HG02610 (cell line): ENCODE measurements around the gene PANK2.
"Not testable (repeated sequence)": the region's sequence is repeated elsewhere in the genome, so short reads cannot be mapped to it uniquely, and the experiment has no call there.

Source experiments
- ATAC-seq: cut with Tn5 transposase; IDR thresholded peaks from one replicate; pipeline ENCODE4 v1.9.1; 2021; ENCODE audit warnings: mild to moderate bottlenecking, moderate library complexity; ENCODE audit not compliant: unreplicated experiment

The PANK2 gene

DNA sequence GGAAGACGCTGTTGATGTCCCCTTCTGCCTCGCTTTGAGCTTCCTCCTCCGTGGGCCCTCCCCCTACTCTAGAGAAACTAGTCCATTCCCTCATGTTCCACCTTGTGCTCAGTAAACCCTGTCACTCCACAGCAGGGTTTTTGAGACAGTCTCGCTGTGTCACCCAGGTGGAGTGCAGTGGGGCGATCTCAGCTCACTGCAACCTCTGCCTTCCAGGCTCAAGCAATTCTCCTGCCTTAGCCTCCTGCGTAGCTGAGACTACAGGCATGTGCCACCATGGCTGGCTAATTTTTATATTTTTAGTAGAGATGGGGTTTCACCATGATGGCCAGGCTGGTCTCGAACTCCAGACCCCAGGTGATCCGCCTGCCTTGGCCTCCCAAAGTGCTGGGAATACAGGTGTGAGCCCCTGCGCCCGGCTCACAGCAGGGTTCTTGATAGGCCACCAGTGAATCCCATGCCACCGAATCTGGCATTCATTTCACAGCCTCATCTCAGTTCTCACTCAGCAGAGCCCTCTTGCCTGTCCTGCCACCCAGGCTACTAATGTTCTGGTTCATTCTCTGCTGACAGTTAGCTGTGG is 36.0 kb downstream of the PANK2 start:
- no peak for ATAC-seq

DNA sequence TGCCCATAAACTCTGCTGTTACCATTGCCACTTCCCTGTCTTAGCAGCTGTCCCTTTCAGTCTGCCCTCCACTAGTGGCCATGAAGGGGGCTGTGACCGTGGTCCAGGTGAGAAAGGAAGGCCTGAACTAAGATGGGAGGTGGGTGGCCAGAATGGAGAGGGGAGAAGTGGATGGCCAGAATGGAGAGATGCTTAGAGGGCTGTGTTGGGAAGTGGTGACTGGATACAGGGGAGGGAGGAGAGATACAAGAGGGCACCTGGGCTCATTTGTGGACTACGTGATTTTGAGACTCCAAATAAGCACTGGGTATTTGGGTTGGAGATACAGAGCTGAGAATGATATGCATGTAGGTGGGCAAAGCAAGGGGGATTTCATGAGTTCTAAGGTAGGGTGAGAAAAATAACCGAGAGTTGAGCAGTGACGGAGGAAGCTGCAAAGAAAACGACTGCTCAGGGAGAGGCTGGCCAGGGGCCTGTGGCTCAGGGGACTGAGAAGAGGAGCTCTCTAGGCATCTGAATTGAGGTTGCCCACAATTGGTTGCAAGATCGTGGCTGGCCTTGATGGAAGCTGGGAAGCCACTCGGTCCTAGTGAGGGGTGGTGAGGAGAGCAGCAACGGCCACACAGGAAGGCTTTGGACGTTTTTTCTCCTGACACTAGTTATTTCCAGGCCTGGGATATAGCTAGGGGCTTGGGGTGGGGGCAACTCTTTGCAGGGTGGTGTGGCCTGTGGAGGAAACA is 36.9 kb downstream of the PANK2 start:
- ATAC-seq = no peak

DNA sequence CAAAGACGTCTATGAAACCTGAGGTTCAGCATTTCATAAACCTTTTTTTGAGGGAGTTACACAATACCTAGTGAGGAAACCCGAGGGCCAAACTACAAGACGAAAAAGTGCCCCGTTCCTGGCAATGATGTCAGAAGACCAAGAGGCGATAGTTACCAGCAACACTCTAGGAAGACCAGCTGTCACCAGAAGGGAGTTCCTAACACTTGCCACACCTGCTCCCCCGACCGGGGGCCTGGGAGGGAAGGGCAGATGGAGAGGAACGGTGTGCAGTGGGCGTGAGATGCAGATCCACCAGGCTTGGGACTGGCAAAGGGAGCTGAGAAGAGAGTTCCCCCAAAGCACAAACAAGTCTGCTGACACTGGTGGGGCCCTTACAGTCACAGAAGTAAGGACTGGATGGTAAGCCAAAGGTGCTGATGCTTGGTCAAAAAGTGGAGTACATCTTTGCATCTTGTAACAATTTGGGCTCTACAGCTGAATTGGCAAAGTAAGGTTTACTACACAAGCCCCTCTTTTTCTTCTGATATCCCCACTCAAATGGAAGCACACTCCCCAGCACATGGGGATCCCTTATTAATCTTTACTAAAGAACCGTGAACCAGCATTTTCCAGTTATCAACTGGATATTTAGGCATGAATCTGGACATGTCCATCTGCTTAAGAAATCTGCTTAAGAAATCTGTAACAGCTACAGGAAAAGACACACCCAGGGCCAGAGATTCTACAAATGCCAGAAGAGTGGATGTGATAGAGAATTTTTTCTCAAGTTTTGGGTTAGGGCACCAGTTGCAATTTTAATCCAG is 38.5 kb downstream of the PANK2 start:
- ATAC-seq = no peak

DNA sequence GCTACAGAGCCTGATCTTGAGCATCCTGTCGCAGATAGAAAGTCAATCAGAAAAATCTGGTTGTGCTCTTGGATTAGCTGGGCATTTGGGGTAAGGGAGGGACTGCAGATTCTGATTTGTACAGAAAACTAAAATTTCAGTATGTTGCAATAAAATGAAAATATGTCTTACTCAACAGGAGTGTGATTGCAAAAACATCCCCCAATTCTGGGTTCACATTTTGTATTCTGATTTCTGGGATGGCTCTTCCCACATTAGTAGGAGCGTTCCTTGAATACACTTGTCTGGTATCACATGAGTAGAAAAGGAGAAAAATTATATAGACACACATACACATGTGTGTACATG is 40.5 kb downstream of the PANK2 start:
- no peak for ATAC-seq

DNA sequence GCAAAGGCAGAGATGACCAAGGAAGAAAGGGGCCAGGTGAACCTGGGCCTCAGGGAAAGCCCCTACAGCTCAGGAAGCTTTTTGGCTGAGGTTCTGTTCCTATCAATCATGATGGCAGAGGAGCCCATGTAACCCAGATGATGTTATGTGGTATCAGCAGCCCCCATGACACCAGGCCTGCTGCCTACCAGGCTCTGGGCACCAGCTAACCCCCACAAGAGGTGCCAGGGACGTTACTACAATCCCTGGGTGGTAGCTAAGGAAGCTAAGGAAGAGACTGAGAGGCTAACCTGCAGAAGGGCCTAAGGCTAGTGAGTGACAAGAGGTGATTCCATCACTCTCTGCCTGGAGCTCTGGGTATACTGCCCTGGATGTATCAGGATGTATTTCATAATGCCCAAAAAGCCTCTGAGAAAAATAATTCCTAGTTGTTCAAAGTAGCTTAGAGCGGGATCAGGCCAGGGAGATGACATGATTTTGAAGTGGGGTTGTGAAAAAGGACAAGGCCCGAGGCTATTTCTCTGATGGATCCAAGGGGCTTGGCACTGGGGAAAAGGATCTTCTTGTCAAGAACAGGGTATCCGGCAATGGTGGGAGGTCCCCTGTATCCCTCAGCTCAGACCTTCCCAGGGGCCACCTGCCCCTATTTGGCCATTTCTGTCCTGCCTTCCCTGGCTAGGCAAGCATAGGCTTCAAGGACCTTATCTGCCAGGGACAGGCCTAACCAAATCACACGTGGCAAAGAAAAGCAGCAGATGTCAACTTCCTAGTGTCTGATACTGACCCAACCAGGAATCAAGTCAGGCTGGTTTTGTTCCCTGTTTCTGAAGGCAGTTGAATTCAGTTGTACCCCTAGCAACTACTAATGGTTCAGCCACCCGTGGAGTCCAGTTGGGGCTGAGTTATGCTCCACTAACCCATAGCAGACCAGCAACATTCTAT is 41.3 kb downstream of the PANK2 start:
- no peak for ATAC-seq

DNA sequence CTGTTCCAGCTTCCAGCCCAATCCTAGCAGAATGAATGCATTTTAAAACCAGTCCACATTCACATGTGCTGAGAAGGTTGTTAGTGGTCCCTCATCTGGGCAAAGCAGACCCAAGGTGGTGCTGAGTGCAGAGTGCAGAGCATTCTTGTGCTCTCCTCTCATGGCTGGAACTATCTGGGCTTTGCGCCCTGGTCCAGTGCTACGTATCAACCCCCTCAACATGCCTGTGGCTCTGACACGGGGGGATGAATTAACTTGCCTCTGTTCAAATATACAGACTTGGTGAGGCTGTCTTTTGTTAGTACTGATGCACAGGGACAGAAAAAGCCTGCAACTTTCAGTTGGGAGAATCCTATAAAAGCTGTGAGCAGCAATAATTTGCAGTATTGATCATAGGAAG is 42.5 kb downstream of the PANK2 start:
- ATAC-seq = no peak

DNA sequence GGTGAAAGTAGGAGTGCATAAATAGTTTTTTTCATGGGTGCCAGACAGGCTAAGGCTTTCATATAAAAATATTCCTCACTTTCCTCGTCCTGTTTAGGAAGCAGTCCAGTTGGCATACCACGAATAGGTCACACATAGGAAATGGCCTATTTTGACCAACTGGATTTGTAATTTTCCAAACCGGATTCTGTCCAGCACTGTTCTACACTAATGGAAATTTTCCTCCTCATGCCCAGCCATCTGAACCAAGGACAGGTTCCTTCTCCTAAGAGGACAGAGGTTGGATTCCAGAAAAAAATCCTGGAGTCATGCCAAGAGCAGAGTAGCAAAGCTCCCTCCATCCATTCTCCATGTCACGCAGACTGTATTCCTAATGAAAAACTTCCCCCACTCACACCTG is 43.1 kb downstream of the PANK2 start:
- ATAC-seq = no peak

DNA sequence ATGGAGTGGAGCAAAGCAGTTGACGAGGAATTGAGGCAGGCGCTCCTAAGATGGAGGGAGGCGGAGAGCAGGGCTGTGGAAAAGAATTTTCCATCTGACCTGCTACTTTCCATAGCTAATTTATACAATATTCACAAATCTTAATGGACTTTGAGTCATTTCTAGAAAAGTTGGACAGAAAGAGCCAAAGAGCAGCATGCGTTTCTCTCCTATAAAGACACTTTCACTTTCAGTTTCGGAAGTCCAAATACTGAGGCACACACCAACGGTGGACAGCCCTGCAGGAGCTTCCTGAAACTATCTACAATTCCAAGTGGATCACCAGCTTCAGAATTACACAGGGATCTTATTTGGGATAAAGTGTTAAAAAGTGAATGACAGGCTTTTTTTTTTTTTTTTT is 43.5 kb downstream of the PANK2 start:
- no peak for ATAC-seq

DNA sequence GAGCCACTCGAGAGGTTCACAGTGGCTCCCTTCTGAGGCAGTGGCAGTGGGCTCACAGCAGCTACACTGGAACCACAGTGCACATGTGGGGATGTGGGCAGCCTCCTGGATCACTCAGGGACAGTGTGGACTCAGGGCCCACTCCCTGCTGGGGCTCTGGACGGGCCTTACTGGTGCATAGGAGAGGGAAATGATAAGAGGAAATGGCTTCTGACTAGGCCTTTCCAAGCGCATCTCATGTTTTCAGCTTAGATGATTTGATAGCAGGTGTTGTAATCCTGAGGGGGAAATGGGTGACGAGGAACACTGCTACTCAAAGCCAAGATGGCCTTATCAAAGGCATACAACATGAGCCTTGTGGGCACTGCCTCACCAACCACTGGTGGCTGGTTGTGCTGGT is 44.0 kb downstream of the PANK2 start:
- no peak for ATAC-seq

DNA sequence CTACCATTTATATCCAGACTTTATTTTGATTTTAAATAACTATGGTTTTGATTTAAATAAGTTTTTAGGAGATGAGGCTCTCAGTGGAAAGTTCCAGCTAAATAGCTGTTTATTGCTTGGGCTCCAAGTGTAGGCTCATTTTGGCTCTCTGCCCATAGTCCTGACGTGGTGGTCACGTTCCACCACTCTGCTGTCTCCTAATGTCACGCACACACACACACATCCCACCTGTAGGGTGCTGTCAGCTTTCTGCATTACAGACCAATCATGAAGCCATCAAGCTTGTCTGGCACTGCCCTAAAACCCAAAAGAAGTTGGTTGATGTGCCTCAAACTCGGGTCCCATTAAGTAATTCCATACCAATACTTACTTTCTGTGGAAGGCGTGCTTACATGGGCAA is 45.4 kb downstream of the PANK2 start:
- no peak for ATAC-seq

DNA sequence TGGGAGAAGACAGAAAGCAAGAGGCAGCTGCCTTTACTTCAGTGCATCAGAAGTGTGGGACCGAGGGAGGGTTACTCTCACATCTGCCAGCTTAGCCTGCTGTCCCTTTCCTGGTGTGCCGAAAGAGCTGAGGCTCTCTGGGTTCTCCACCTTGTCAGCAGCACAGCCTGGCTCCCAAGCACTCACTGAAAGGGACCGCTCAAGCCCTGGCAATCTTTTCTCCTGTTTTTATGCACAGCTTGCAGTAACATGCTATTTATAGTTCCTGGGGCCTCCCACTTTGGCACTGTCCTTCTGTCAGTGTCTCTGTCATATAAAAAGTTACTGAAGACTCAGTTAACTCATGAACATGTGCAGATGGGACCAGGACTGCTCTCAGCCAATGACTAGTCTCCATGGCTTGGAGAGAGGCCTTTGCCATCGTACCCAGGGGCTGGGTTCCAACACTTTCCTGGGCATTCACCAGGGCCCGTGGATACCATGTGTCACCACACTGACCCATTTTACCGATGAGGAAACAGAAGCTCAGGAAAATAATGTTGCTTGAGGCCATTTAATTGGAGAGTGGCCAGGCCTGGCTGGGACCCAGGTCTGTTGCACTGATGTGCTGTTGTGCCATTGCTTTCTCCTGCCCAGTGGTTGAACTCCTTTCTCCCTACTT is 46.2 kb downstream of the PANK2 start:
- ATAC-seq = no peak

DNA sequence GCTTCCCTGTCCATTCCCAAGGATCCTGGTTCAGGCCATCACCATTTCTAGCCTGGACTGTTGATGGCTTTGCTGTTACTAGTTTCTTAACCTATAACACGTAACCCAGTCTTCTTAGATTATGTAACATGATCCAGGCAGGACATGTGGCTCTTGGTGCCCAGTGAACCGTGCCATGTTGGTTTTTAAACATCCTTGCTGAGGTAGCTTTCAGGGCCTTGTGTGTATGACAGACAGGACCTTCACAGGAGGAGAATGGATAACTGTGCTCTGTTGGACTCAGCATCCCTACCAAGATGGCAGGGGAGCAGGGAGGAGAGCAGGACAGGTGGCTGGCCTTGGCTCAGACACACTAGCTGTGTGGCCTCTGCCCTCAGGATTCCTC is 46.8 kb downstream of the PANK2 start:
- no peak for ATAC-seq

DNA sequence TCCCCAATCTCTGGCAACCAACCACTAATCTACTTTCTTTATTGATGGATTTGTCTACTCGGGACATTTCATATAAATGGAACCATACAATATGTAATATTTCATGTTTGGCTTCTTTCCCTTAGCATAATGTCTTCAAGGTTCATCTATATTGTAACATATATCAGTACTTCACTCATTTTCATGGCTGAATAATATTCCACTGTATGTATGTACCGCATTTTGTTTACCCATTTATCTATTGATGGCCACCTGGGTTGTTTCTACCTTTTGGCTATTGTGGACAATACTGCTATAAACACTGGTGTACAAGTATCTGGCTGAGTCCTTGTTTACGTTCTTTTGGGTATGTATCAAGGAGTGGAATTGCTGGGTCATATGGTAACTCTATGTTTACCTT is 48.4 kb downstream of the PANK2 start:
- ATAC-seq = no peak

DNA sequence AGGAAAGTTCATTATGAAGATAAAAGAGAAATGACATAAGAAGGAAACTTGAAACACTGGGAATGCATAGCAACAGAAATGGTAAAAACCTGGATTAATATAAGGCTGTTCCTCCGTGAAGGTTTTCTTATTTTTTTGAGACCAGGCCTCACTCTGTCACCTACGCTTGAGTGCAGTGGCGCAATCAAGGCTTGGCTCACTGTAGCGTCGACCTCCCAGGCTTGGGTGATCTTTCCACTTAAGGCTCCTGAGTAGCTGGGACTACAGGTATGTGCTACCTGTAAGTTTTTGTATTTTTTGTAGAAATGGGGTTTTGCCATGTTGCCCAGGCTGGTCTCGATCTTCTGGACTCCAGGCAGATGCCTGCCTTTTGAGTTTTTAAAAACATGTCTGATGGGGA is 51.7 kb downstream of the PANK2 start:
- no peak for ATAC-seq

DNA sequence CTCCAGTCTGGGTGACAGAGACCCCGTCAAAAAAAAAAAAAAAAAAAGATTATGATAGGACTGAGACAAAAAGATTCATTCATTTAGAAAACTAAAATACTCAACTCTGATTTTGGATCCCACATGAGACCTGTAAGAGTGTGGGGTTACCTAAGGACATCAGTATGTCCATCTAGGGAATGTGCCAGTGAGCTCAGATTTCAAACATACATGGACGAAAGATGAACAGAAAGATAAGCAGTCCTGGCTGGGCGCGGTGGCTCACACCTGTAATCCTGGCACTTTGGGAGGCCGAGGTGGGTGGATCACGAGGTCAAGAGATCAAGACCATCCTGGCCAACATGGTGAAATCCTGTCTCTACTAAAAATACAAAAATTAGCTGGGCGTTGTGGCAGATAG is 57.5 kb downstream of the PANK2 start:
- not testable (repeated sequence) for ATAC-seq

DNA sequence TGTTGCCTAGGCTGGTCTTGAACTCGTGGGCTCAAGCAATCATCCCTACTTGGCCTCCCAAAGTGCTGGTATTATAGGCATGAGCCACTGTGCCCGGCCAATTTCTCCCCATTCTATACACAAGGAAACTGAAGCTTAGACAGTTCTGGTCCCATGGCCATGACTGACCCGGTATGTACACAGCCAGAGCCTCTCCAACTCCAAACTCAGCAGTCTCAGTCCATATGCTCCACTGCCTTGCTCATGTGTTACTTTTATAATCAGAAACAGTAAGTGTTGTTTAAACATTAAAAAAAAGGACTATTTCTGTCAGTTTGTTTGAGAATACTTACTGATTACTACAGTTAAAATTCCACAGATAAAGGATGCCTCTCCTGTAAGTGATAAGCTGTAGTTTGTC is 75.5 kb downstream of the PANK2 start:
- no peak for ATAC-seq

DNA sequence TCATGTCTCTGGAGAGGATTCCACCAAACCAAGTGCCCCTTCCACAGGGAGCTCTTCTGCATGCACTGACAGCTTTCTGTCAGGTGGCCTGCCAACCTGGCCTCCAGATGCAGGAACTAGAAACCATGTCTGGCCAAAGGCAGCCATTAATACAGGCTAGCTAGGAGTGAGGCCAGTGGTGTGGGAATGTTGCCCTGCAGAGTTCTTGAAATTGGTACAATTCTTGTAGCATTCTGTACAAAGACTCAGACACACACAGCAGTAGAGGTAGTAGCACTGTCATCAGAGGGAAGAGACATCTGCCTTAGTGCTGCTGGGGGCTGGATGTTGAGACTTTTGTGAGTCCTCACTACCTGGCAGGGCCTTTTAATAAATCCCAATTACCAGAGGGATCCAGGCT is 77.4 kb downstream of the PANK2 start:
- no peak for ATAC-seq

DNA sequence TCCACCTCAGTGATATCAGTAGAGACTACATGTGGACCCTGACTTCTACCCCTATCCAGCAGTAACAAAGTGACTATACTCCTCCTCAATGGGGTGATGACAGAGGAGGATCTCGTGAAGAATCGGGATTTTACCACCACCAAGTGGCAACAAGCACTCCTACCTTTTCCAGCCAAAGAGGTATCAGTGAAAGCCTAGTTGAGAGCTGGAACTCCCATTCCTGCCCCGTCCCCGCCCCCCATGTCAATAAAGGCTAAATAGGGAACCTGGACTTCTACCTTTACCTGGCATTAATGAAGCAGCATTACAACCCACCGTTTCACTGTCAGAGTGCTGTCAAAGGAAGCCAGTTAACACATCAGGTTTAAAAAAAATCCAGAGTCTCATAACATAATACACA is 80.8 kb downstream of the PANK2 start:
- no peak for ATAC-seq

DNA sequence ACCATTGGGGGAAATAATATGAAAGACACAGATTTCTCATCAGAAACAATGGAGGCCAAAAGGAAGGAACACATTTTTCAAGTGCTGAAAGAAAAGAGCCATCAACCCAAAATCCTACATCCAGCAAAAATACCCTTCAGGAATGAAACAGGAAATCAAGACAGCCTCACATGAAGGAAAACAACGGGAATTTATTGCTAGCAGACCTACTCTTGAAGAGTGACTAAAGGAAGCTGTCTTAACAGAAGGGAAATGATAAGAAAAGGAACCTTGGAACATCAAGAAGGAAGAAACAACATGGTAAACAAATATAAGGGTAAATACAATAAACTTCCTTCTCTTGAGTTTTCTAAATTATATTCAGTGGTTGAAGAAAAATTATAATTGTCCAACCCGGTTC is 82.0 kb downstream of the PANK2 start:
- no peak for ATAC-seq

DNA sequence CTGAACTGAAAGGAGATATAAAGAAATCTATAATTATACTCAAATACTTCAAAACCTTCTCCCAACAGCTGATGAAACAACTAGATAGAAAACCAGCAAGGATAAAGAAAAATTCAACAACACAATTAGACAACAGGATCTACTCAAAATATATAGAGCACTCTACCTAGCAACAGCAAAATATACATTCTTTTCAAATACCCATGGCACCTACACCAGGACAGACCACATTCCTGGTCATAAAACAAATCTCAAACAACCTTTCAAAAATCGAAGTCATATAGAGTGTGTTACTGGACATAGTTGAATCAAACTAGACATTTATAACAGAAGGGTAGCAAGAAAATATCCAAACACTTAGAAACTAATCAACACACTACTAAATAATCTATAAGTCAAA is 83.0 kb downstream of the PANK2 start:
- no peak for ATAC-seq

DNA sequence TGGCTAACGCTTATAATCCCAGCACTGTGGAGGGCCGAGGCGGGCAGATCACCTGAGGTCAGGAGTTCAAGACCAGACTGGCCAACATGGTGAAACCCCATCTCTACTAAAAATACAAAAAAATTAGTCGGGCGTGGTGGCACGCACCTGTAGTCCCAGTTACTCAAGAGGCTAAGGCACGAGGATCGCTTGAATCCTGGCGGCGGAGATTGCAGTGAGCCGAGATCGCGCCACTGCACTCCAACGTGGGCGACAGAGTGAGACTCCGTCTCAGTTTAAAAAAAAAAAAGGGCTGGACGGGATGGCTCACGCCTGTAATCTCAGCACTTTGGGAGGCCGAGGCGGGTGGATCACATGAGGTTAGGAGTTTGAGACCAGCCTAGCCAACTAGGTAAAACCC is 83.4 kb downstream of the PANK2 start:
- not testable (repeated sequence) for ATAC-seq
